Gastroesophageal sphincter (tissue), 4 donors: ENCODE data around the gene C19orf53. TPM values are rescaled to one million over a fixed set of nuclear protein-coding genes. Genes with fewer than 3 reads are reported as not detected.
A peak's percentile ranks its signal among the peaks of the same experiment; 100 is the strongest.
"Not testable (repeated sequence)": the region's sequence is repeated elsewhere in the genome, so short reads cannot be mapped to it uniquely, and the experiment has no call there.

ENCODE experiments used
- ATAC-seq: fragments of 150-250 bp; one replicate; pipeline ENCODE4 v1.9.1; 2016; ENCODE audit warnings: mild to moderate bottlenecking, moderate library complexity
- H3K27ac ChIP-seq, 4 donors: fragments of 200-600 bp; sonication (generic) in 3 of 4; 1 replicate in 3 of 4; 2 replicates in 1 of 4; pipeline ENCODE4 v1.5.1; 2016 to 2019
- H3K27me3 ChIP-seq: fragments of 200-600 bp; sonication (generic); one replicate; pipeline ENCODE4 v1.5.1; 2019
- H3K36me3 ChIP-seq, 2 donors: fragments of 200-600 bp; sonication (generic); one replicate each; pipeline ENCODE4 v1.5.1; 2019; ENCODE audit warnings: control low read depth in 1 of 2
- H3K4me1 ChIP-seq, 3 donors: fragments of 200-600 bp; sonication (generic); 1 replicate in 2 of 3; 2 replicates in 1 of 3; pipeline ENCODE4 v1.5.1; 2016 to 2019; ENCODE audit warnings: control low read depth in 2 of 3
- H3K4me3 ChIP-seq, 2 donors: fragments of 200-600 bp; sonication (generic); one replicate each; pipeline ENCODE4 v1.5.1; 2019; ENCODE audit warnings: mild to moderate bottlenecking in 1 of 2, moderate library complexity in 1 of 2
- H3K9me3 ChIP-seq, 3 donors: fragments of 200-600 bp; sonication (generic); one replicate each; pipeline ENCODE4 v1.5.1; 2017 to 2019; ENCODE audit warnings: control low read depth in 2 of 3
- EP300 ChIP-seq: sonication (generic); formaldehyde crosslinking; IDR thresholded peaks from one replicate; pipeline ENCODE4 v1.6.1; 2017; ENCODE audit warnings: antibody characterized with exemption, mild to moderate bottlenecking
- POLR2A ChIP-seq, 2 donors: fragments of 450-650 bp; IDR thresholded peaks; one replicate each; pipeline ENCODE4 v1.6.1; 2017; ENCODE audit warnings: antibody characterized with exemption in 2 of 2, mild to moderate bottlenecking in 2 of 2, moderate library complexity in 1 of 2
- POLR2AphosphoS5 ChIP-seq: sonication (generic); formaldehyde crosslinking; IDR thresholded peaks from one replicate; pipeline ENCODE4 v1.6.1; 2017; ENCODE audit warnings: antibody characterized with exemption
- WGBS, 2 donors: methylation state at CpG; one replicate each; pipeline ENCODE4 v1.1.5; 2018; ENCODE audit warnings: low coverage in 1 of 2; 5-methylcytosine and 5-hydroxymethylcytosine counted together
- total RNA-seq, 4 donors: library from RNA; depleted of rRNA; stranded (reverse); fragments of >200 nt; gene quantifications; one replicate each; pipeline ENCODE4 v1.1.0, GENCODE V29; 2016
- TF ChIP-seq, protein P1 (sequence below), 4 experiments: fragments of 200-600 bp in 2 of 4; fragments of 450-650 bp in 2 of 4; sonication (generic) in 1 of 4; IDR thresholded peaks; one replicate each; pipeline ENCODE4 v1.5.1; 2017 to 2019; ENCODE audit warnings: antibody characterized with exemption in 4 of 4, mild to moderate bottlenecking in 2 of 4, moderate library complexity in 2 of 4

C19orf53 gene
- total RNA-seq, 4 donors from 2014 or later: 123 to 142 (median 128) TPM

DNA sequence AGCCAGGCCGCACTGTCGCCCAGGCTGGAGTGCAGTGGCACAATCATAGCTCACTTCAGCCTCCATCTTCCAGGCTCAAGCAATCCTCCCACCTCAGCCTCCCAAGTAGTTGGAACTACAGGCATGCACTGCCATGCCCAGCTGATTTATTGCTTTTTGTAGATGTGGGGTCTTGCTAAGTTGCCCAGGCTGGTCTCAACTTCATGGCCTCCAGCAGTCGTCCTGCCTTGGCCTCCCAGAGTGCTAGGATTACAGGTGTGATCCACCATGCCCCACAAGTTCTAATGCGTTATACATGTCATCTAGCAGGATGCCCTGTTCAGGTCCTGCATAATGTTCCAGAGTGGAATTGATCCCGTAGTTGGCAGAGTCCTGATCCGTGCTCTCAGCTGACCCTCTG lies 4.6 kb downstream of the C19orf53 start:
- no peak for ATAC-seq
- Histone ChIP-seq H3K4me1 (peaks cover 0 to 50% (median 18%) of the 10 kb centered on the region in 3 donors), H3K27ac (no peak overlapping the region), H3K9me3 (no peaks in the 10 kb centered on the region), H3K36me3 (peaks cover 0 to 38% of the 10 kb centered on the region in 2 donors), H3K4me3 (no peak overlapping the region), H3K27me3 (no peaks in the 10 kb centered on the region)
- no peak for TF ChIP-seq POLR2AphosphoS5
- TF ChIP-seq, protein P1, sequence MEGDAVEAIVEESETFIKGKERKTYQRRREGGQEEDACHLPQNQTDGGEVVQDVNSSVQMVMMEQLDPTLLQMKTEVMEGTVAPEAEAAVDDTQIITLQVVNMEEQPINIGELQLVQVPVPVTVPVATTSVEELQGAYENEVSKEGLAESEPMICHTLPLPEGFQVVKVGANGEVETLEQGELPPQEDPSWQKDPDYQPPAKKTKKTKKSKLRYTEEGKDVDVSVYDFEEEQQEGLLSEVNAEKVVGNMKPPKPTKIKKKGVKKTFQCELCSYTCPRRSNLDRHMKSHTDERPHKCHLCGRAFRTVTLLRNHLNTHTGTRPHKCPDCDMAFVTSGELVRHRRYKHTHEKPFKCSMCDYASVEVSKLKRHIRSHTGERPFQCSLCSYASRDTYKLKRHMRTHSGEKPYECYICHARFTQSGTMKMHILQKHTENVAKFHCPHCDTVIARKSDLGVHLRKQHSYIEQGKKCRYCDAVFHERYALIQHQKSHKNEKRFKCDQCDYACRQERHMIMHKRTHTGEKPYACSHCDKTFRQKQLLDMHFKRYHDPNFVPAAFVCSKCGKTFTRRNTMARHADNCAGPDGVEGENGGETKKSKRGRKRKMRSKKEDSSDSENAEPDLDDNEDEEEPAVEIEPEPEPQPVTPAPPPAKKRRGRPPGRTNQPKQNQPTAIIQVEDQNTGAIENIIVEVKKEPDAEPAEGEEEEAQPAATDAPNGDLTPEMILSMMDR (IDR thresholded peaks at IDR 0.05): no peak
- 83 to 93% methylated on average over 2 to 5 of the region's 6 CpGs for WGBS, 2 donors

GRCh38 chr19:13779794-13780193 lies 5.5 kb downstream of the C19orf53 start:
- WGBS, 2 donors: 87 to 100% methylated on average over 1 to 5 of the region's 8 CpGs
- H3K27me3 ChIP-seq, ATAC-seq, H3K4me3 ChIP-seq, H3K9me3 ChIP-seq: not testable (repeated sequence)
- Histone ChIP-seq H3K4me1 (peaks cover 0 to 48% (median 18%) of the 10 kb centered on the region in 3 donors), H3K36me3 (peaks cover 0 to 38% of the 10 kb centered on the region in 2 donors), H3K27ac (peak overlapping the region in 1 of 4 donors; percentile 77)

GRCh38 chr19:13781547-13781946 lies 7.3 kb downstream of the C19orf53 start:
- Histone ChIP-seq H3K4me1 (peaks cover 0 to 38% (median 14%) of the 10 kb centered on the region in 3 donors), H3K9me3 (no peaks in the 10 kb centered on the region), H3K36me3 (peaks cover 0 to 34% of the 10 kb centered on the region in 2 donors), H3K4me3 (no peak overlapping the region), H3K27ac (peak overlapping the region in 3 of 4 donors; percentile 71 to 78 (median 77)), H3K27me3 (no peaks in the 10 kb centered on the region)
- peak; percentile 88 for TF ChIP-seq POLR2AphosphoS5
- TF ChIP-seq POLR2A (IDR thresholded peaks at IDR 0.05): no peak
- peak; percentile 90 for ATAC-seq
- WGBS, 2 donors: 3% methylated on average over 5 of the region's 5 CpGs; no CpG with 5 or more reads in 1 of the 2 donors

- 74 to 76% methylated on average over 5 to 8 of the region's 8 CpGs for WGBS, 2 donors
- Histone ChIP-seq H3K4me1 (peaks cover 0 to 35% (median 14%) of the 10 kb centered on the region in 3 donors), H3K27me3 (no peaks in the 10 kb centered on the region), H3K27ac (peak overlapping the region in 2 of 4 donors; percentile 71 to 77), H3K9me3 (no peaks in the 10 kb centered on the region), H3K36me3 (peaks cover 0 to 24% of the 10 kb centered on the region in 2 donors), H3K4me3 (no peak overlapping the region)
- no peak for ATAC-seq
- TF ChIP-seq, protein P1 (IDR thresholded peaks at IDR 0.05): no peak
- no peak for TF ChIP-seq EP300
- no peak for TF ChIP-seq POLR2A (IDR thresholded peaks at IDR 0.05)
- TF ChIP-seq POLR2AphosphoS5: no peak
These were observed 8.3 kb downstream of the C19orf53 start for GRCh38 chr19:13782537-13782936.

DNA sequence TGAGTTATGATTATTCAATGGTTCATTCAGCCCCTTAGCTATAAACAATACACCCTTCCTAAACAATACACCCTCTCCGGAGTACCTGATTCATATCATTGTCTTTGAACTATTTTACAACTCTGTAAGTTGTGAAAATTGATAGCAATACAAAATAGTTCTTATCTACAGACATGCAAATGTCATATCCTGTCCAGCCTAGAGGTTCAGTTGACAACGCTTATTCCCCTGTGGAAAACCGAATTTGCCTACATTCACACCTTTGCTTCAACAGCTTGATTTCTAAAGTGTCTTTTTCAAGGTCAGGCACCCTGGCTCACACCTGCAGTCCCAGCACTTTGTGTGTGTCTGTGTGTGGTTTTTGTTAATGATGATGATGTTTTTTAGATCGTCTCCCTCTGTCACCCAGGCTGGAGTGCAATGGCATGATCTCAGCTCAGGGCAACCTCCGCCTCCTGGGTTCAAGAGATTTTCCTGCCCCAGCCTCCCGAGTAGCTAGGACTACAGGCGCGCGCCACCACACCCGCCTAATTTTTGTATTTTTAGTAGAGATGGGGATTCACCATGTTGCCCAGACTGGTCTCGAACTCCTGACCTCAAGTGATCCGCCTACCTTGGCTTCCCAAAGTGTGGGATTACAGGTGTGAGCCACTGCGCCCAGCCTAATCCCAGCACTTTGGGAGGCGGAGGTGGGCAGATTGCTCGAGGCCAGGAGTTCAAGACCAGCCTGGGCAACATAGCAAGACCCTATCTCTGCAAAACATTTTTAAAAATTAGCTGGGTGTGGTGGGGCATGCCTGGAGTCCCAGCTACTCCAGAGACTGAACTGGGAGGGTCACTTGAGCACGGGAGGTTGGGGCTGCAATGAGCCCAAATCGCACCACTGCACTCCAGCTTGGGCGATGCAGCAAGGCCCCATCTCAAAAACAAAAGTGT lies 9.6 kb downstream of the C19orf53 start:
- Histone ChIP-seq H3K27ac (no peak overlapping the region), H3K9me3 (no peaks in the 10 kb centered on the region), H3K27me3 (no peaks in the 10 kb centered on the region), H3K4me1 (peaks cover 0 to 41% (median 14%) of the 10 kb centered on the region in 3 donors), H3K36me3 (peaks cover 0 to 11% of the 10 kb centered on the region in 2 donors), H3K4me3 (no peak overlapping the region)
- WGBS, 2 donors: 78 to 82% methylated on average over 6 to 9 of the region's 18 CpGs
- TF ChIP-seq POLR2A (IDR thresholded peaks at IDR 0.05): no peak
- no peak for TF ChIP-seq POLR2AphosphoS5
- TF ChIP-seq EP300: no peak
- TF ChIP-seq, protein P1 (IDR thresholded peaks at IDR 0.05): no peak
- ATAC-seq: no peak
